Astrocyte (in vitro differentiated cells and primary cell): ENCODE data around the gene CD209. TPM values are rescaled to one million over a fixed set of nuclear protein-coding genes. Genes with fewer than 3 reads are reported as not detected.
"Not testable (repeated sequence)": the region's sequence is repeated elsewhere in the genome, so short reads cannot be mapped to it uniquely, and the experiment has no call there.

ENCODE experiments used
- DNase-seq: peaks from one replicate; pipeline ENCODE4 v3.0.0-alpha.2; 2010; ENCODE audit warnings: low read depth
- FAIRE-seq: peaks from 2 replicates; lab custom pipeline; 2011; peaks lifted over from hg19 to GRCh38; lab: Jason Lieb, UNC
- H2AFZ ChIP-seq: 2 replicates; pipeline ENCODE4 v1.6.0; 2012; ENCODE audit warnings: low read depth, low read length, inconsistent platforms
- H3K27ac ChIP-seq: 2 replicates; pipeline ENCODE4 v1.5.1; 2011; ENCODE audit warnings: low read depth, low read length, inconsistent platforms
- H3K27me3 ChIP-seq: 2 replicates; pipeline ENCODE4 v1.6.0; 2011; ENCODE audit warnings: low read length, inconsistent platforms; ENCODE audit not compliant: insufficient read depth
- H3K36me3 ChIP-seq: 2 replicates; pipeline ENCODE4 v1.5.1; 2011; ENCODE audit warnings: low read length, inconsistent platforms; ENCODE audit not compliant: insufficient read depth
- H3K4me1 ChIP-seq: 2 replicates; pipeline ENCODE4 v1.5.1; 2011; ENCODE audit warnings: low read length, inconsistent platforms; ENCODE audit not compliant: insufficient read depth
- H3K4me2 ChIP-seq: 2 replicates; pipeline ENCODE4 v1.6.0; 2012; ENCODE audit warnings: low read length, inconsistent platforms
- H3K4me3 ChIP-seq: 2 replicates; pipeline ENCODE4 v1.5.1; 2011; ENCODE audit warnings: low read depth, mild to moderate bottlenecking, low read length, inconsistent platforms; ENCODE audit not compliant: insufficient read depth
- H3K79me2 ChIP-seq: 2 replicates; pipeline ENCODE4 v1.6.0; 2012; ENCODE audit warnings: mild to moderate bottlenecking, low read length, inconsistent platforms; ENCODE audit not compliant: insufficient read depth
- H3K9ac ChIP-seq: 2 replicates; pipeline ENCODE4 v1.6.0; 2012; ENCODE audit warnings: mild to moderate bottlenecking, low read length, inconsistent platforms
- H3K9me3 ChIP-seq: 2 replicates; pipeline ENCODE4 v1.5.1; 2012; ENCODE audit warnings: low read depth, mild to moderate bottlenecking, low read length, inconsistent platforms; ENCODE audit not compliant: insufficient read depth
- H4K20me1 ChIP-seq: 2 replicates; pipeline ENCODE4 v1.6.0; 2012; ENCODE audit warnings: low read length, inconsistent platforms; ENCODE audit not compliant: insufficient read depth
- H3K27ac Mint-ChIP-seq: one replicate; pipeline ENCODE4 v1.8.0; 2021; ENCODE audit warnings: mild to moderate bottlenecking, mixed read lengths; ENCODE audit not compliant: unreplicated experiment
- H3K27me3 Mint-ChIP-seq: one replicate; pipeline ENCODE4 v1.8.0; 2021; ENCODE audit warnings: low read depth, mixed read lengths; ENCODE audit not compliant: unreplicated experiment
- H3K36me3 Mint-ChIP-seq: one replicate; pipeline ENCODE4 v1.8.0; 2021; ENCODE audit warnings: low read depth, mixed read lengths; ENCODE audit not compliant: unreplicated experiment
- H3K4me1 Mint-ChIP-seq: one replicate; pipeline ENCODE4 v1.8.0; 2021; ENCODE audit warnings: low read depth, mixed read lengths; ENCODE audit not compliant: unreplicated experiment
- H3K4me3 Mint-ChIP-seq: one replicate; pipeline ENCODE4 v1.8.0; 2021; ENCODE audit warnings: mild to moderate bottlenecking, moderate library complexity, mixed read lengths; ENCODE audit not compliant: unreplicated experiment
- H3K9me3 Mint-ChIP-seq: one replicate; pipeline ENCODE4 v1.8.0; 2021; ENCODE audit warnings: mild to moderate bottlenecking, mixed read lengths; ENCODE audit not compliant: unreplicated experiment
- EZH2 ChIP-seq: IDR thresholded peaks from 2 replicates; pipeline ENCODE4 v1.6.1; 2012; ENCODE audit warnings: mild to moderate bottlenecking, low read length, inconsistent platforms; ENCODE audit not compliant: insufficient read depth
- total RNA-seq: library from RNA; stranded (reverse); gene quantifications from 2 replicates; pipeline ENCODE4 v1.2.1, GENCODE V29; 2021
- TF ChIP-seq, protein P1 (sequence below): IDR thresholded peaks from 2 replicates; pipeline ENCODE4 v1.5.1; 2011; ENCODE audit warnings: low read depth, mild to moderate bottlenecking, inconsistent platforms, low read length, moderate library complexity; ENCODE audit not compliant: insufficient read depth

CD209 gene
- total RNA-seq, 1 donor from 2014 or later = not detected

DNA sequence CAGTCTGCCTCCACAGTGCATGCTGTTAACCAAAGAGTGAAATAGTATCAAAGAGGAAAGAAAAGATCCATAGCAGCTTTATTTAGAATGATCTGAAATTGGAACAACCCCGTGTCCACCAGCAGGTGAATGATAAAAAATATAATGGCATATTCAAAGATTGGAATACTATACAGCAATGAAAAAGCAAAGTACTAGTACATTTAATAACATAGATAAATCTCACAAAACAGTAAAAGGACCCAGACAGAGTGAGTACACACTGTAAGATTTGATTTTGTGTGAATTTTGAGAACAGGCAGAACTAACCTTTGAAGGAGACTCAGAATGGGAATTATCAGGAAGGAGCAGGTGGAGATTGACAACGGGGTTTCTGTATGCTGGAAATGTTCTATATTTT, 837 bp upstream of the CD209 start:
- H3K4me2 ChIP-seq = no peak overlapping the region

DNA sequence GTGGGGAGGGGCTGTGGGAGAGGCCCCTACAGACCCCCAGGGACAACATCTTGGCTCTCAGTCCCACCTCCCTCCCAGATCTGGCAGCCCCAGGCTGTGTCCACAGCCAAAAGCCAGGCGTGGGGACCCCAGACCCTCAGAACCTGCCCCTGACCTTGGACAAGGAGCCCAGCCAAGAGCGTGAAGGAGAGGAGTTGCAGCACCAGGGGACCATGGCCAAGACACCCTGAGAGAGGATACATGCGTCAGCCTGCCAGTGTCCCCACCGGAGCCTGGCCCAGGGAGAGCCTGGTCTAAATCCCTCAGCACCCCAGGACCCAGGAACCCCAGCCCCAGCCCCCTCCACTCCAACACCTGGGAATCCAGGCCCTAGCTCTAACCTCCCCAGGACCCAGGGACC, 1.0 kb downstream of the CD209 start:
- H3K4me3 ChIP-seq, H2AFZ ChIP-seq, FAIRE-seq, H3K4me1 ChIP-seq, H3K36me3 Mint-ChIP-seq, DNase-seq, H3K27ac Mint-ChIP-seq, H3K27ac ChIP-seq, H3K9me3 Mint-ChIP-seq, H3K27me3 ChIP-seq, H3K36me3 ChIP-seq, H4K20me1 ChIP-seq, H3K9ac ChIP-seq, H3K79me2 ChIP-seq, H3K4me3 Mint-ChIP-seq, H3K4me2 ChIP-seq, H3K4me1 Mint-ChIP-seq, H3K9me3 ChIP-seq: not testable (repeated sequence)
- H3K27me3 Mint-ChIP-seq = peaks cover 50% of the 10 kb centered on the region

More for the DNA sequence above, 837 bp upstream of the CD209 start:
- H3K27me3 Mint-ChIP-seq = peaks cover 37% of the 10 kb centered on the region
- no peaks in the 10 kb centered on the region for H3K4me1 ChIP-seq
- FAIRE-seq (no peak), DNase-seq (no peak)
- H3K36me3 ChIP-seq = no peaks in the 10 kb centered on the region
- no peaks in the 10 kb centered on the region for H3K4me1 Mint-ChIP-seq
- H3K27ac Mint-ChIP-seq = no peak overlapping the region
- no peak overlapping the region for H3K27ac ChIP-seq
- H3K4me3 Mint-ChIP-seq = no peak overlapping the region
- no peak overlapping the region for H3K4me3 ChIP-seq
- no peaks in the 10 kb centered on the region for H3K79me2 ChIP-seq
- peaks cover 5% of the 10 kb centered on the region for H3K36me3 Mint-ChIP-seq
- no peaks in the 10 kb centered on the region for H3K27me3 ChIP-seq
- no peak overlapping the region for H2AFZ ChIP-seq
- no peak overlapping the region for H3K9ac ChIP-seq
- H3K9me3 Mint-ChIP-seq = no peaks in the 10 kb centered on the region
- TF ChIP-seq, protein P1, sequence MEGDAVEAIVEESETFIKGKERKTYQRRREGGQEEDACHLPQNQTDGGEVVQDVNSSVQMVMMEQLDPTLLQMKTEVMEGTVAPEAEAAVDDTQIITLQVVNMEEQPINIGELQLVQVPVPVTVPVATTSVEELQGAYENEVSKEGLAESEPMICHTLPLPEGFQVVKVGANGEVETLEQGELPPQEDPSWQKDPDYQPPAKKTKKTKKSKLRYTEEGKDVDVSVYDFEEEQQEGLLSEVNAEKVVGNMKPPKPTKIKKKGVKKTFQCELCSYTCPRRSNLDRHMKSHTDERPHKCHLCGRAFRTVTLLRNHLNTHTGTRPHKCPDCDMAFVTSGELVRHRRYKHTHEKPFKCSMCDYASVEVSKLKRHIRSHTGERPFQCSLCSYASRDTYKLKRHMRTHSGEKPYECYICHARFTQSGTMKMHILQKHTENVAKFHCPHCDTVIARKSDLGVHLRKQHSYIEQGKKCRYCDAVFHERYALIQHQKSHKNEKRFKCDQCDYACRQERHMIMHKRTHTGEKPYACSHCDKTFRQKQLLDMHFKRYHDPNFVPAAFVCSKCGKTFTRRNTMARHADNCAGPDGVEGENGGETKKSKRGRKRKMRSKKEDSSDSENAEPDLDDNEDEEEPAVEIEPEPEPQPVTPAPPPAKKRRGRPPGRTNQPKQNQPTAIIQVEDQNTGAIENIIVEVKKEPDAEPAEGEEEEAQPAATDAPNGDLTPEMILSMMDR = no peak
- TF ChIP-seq EZH2 = no peak
- H3K9me3 ChIP-seq = no peaks in the 10 kb centered on the region
- H4K20me1 ChIP-seq = no peaks in the 10 kb centered on the region

DNA sequence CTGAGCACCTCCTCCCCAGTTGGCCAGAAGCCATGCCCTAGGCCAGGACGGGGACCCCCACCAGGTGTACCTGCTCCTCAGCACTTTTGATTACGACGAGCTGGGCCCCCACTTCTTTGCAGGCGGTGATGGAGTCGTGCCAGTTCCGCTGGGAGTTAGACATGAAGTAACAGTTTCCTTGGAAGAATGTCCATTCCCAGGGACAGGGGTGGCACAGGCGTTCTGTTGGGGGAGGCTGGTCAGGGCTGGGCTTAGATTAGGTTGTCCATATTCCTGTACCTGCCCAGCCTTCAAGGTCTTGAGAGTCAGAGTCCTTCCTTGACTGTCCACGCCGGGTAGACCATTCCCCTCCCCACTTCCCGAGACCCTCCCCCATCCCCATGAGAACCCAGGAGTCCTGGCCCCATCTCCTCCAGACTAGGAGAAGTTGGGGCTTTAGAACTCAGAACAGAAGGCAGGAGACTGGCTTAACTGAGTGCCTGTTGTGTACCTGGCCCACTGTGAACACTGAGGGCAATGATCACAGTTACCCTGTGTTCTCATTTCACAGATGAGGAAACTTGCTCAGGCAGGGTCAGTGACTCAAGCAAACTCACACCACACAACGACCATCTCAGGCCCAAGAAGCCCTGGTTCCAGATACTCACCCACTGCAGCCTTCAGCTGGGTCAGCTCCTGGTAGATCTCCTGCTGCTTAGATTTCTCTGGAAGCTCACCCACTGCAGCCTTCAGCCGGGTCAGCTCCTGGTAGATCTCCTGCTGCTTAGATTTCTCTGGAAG, 2.3 kb downstream of the CD209 start:
- Mint-ChIP-seq H3K9me3 (peaks cover 3% of the 10 kb centered on the region), H3K27me3 (peaks cover 56% of the 10 kb centered on the region)
- DNase-seq = no peak

More for the DNA sequence above, 2.3 kb downstream of the CD209 start:
- H3K4me3 ChIP-seq = no peak overlapping the region
- Mint-ChIP-seq H3K36me3 (peaks cover 3% of the 10 kb centered on the region), H3K4me1 (no peaks in the 10 kb centered on the region), H3K27ac (no peak overlapping the region), H3K4me3 (no peak overlapping the region)
- no peak for FAIRE-seq
- H3K27ac ChIP-seq = no peak overlapping the region
- H3K9ac ChIP-seq = no peak overlapping the region
- no peaks in the 10 kb centered on the region for H4K20me1 ChIP-seq
- peaks cover under 1% of the 10 kb centered on the region for H3K27me3 ChIP-seq
- H3K9me3 ChIP-seq = no peaks in the 10 kb centered on the region
- no peak overlapping the region for H3K4me2 ChIP-seq
- no peak for TF ChIP-seq EZH2
- TF ChIP-seq, protein P1 = no peak
- no peaks in the 10 kb centered on the region for H3K4me1 ChIP-seq
- no peaks in the 10 kb centered on the region for H3K79me2 ChIP-seq
- H2AFZ ChIP-seq = no peak overlapping the region
- H3K36me3 ChIP-seq = no peaks in the 10 kb centered on the region
